PC-9 (cell line): Measurements from ENCODE around the gene ZNF275. TPM values are rescaled to one million over a fixed set of nuclear protein-coding genes. Genes with fewer than 3 reads are reported as not detected.
"Not testable (repeated sequence)": the region's sequence is repeated elsewhere in the genome, so short reads cannot be mapped to it uniquely, and the experiment has no call there.

Source experiments
- Bru-seq: library from RNA; stranded (reverse); fragments of 400-500 nt; gene quantifications from one replicate; lab custom pipeline; 2021; lab: Mats Ljungman, UMichigan
- BruChase-seq, 2 experiments: library from RNA; stranded (reverse); fragments of 400-500 nt; gene quantifications; one replicate each; lab custom pipeline; 2021; lab: Mats Ljungman, UMichigan
- BruUV-seq: library from RNA; stranded (reverse); fragments of 400-500 nt; replicated peaks from 2 replicates; lab custom pipeline; 2021; lab: Mats Ljungman, UMichigan
- CTCF ChIA-PET: fragments of 300-600 bp; sonication (Branson Sonifier 250); formaldehyde crosslinking; loops from one replicate; lab custom pipeline; 2022; ENCODE audit warnings: antibody characterized with exemption; lab: Charles Lee
- POLR2A ChIA-PET: fragments of 300-600 bp; sonication (Branson Sonifier 250); formaldehyde crosslinking; loops from one replicate; lab custom pipeline; 2022; ENCODE audit warnings: antibody characterized with exemption; ENCODE audit not compliant: unreplicated experiment; lab: Charles Lee
- DNase-seq, 2 experiments: peaks; one replicate each; pipeline versions ENCODE4 v3.0.0 to v3.0.0-alpha.2; 2015 to 2022; ENCODE audit warnings: mixed read lengths in 1 of 2
- H2AFZ ChIP-seq: fragments of 200-600 bp; sonication (generic); 2 replicates; pipeline ENCODE4 v1.8.1; 2017; ENCODE audit warnings: antibody characterized with exemption
- H3F3A ChIP-seq: fragments of 200-600 bp; sonication (generic); 2 replicates; pipeline ENCODE4 v1.8.1; 2017; ENCODE audit warnings: antibody characterized with exemption, mild to moderate bottlenecking, low read depth; ENCODE audit not compliant: insufficient read depth
- H3K27ac ChIP-seq: fragments of 200-600 bp; sonication (generic); 2 replicates; pipeline ENCODE4 v1.6.1; 2016; ENCODE audit warnings: mixed run types
- H3K27me3 ChIP-seq: fragments of 200-600 bp; sonication (generic); 2 replicates; pipeline ENCODE4 v1.6.1; 2016; ENCODE audit warnings: low read depth, mixed run types; ENCODE audit not compliant: insufficient read depth
- H3K36me3 ChIP-seq: fragments of 200-600 bp; sonication (generic); 2 replicates; pipeline ENCODE4 v1.6.1; 2016; ENCODE audit warnings: low read depth, mixed run types
- H3K4me1 ChIP-seq: fragments of 200-600 bp; sonication (generic); replicated peaks from 2 replicates; pipeline ENCODE4 v1.6.1; 2016; ENCODE audit warnings: mixed run types; ENCODE audit not compliant: insufficient read depth
- H3K4me2 ChIP-seq: fragments of 200-600 bp; sonication (generic); 2 replicates; pipeline ENCODE4 v1.6.1; 2017; ENCODE audit warnings: mixed run types
- H3K4me3 ChIP-seq: fragments of 200-600 bp; sonication (generic); 2 replicates; pipeline ENCODE4 v1.6.1; 2016; ENCODE audit warnings: mixed run types
- H3K79me2 ChIP-seq: fragments of 200-600 bp; sonication (generic); 2 replicates; pipeline ENCODE4 v1.6.1; 2017; ENCODE audit warnings: low read depth, mixed run types
- H3K9me2 ChIP-seq: fragments of 200-600 bp; sonication (generic); 2 replicates; pipeline ENCODE4 v1.8.1; 2017; ENCODE audit warnings: mild to moderate bottlenecking; ENCODE audit not compliant: insufficient read depth
- H3K9me3 ChIP-seq: fragments of 200-600 bp; sonication (generic); 2 replicates; pipeline ENCODE4 v1.8.1; 2016; ENCODE audit warnings: low read depth; ENCODE audit not compliant: insufficient read depth
- H4K20me1 ChIP-seq: fragments of 200-600 bp; sonication (generic); 2 replicates; pipeline ENCODE4 v1.8.1; 2017; ENCODE audit not compliant: insufficient read depth
- EZH2 ChIP-seq: fragments of 200-600 bp; sonication (generic); IDR thresholded peaks from 2 replicates; pipeline ENCODE4 v1.8.0; 2017; ENCODE audit warnings: antibody characterized with exemption, low read depth
- intact Hi-C: fragments of 100-400 bp; cut with micrococcal nuclease; formaldehyde crosslinking; loops from one replicate; pipeline ENCODE4 v1.10.0; 2022; ENCODE audit not compliant: unreplicated experiment
- long read RNA-seq: library from polyadenylated mRNA; stranded (forward); transcript quantifications from one replicate; pipeline ENCODE4 v2.0.0, GENCODE V29; 2022
- total RNA-seq: library from RNA; stranded (reverse); gene quantifications from 2 replicates; pipeline ENCODE4 v1.2.3, GENCODE V29; 2021
- TF ChIP-seq, protein P1 (sequence below): fragments of 200-600 bp; sonication (generic); conservative IDR thresholded peaks from 2 replicates; pipeline ENCODE4 v1.6.1; 2017; ENCODE audit warnings: mixed run types, antibody characterized with exemption, mild to moderate bottlenecking, moderate library complexity

The ZNF275 gene, protein sequence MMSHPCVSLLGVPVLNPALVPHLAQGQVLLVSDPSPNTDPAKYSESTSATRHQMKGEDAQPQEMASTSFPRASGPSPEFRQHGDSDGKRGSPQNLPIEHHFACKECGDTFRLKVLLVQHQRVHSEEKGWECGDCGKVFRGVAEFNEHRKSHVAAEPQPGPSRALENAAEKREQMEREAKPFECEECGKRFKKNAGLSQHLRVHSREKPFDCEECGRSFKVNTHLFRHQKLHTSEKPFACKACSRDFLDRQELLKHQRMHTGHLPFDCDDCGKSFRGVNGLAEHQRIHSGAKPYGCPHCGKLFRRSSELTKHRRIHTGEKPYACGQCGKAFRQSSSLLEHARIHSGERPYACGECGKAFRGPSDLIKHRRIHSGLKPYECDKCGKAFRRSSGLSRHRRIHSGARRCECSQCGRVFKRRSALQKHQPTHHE
- total RNA-seq = 6.5 and 7.1 TPM in 2 replicates
- percentile 70 among the genes with signal in this experiment for Bru-seq, nascent RNA
- BruChase-seq, experiment 1, labeled RNA remaining after a 2-hour chase = percentile 78 among the genes with signal in this experiment
- BruChase-seq, experiment 2, labeled RNA remaining after a 6-hour chase = percentile 74 among the genes with signal in this experiment
- long read RNA-seq, full-length matches to known transcripts = 1 of 2 reads
- long read RNA-seq, partial matches to known transcripts = 0 of 2 reads
- long read RNA-seq, other reads (novel, unspliced or antisense) = 1 of 2 reads

DNA sequence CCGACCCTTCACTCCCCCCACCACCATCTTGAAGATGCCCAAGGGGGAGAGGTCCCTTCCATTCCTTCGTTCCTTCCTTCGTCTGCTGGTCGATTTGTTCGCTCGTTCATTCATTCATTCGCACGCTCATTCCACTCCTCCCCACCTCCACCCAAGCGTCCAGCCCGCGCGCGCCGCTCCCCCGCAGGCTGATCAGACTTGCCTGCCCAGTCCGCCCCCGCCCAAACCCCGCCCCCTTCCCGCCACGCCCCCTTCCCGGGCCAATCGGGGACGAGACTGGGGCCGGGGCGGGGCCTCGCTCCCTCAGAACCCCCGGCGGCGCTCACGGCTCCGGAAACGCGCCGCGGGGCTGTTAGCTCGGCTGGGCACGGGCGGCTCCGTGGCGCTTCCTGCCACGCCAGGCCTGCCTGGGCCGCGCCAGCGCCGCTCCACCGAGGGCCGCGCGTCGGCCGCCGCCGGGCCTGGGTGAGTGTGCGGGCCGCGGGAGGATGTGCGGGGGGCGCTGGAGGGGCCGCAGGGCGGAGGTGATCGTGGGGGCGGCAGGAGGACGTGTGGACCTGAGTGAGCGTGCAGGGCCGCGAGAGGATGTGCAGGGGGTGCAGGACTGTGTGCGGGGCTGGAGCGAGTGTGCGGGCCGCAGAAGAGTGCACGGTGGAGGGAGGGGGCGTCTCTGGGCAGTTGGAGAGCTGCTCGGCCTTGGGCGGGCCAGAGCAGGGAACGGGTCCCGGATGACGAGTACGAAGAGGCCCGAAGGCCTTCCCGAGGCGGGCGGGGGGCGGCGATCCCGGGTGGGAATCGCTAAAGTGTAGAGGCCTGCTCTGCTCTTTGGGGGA is at the start of gene ZNF275:
TSS of gene ZNF275 (plus strand) at position 333 of the 833 bp plus-strand sequence. CDS start 2,527 bp downstream, outside the sequence.
- ChIA-PET CTCF (interaction anchor here (0.6 to 1.0 kb wide), 2 partner anchors 10 to 302 kb away, joined by 3 to 4 read pairs; no protein-coding TSS in a partner anchor), POLR2A (interaction anchor here (0.6 kb wide), 2 partner anchors 266 to 421 kb away, joined by 3 to 5 read pairs; no protein-coding TSS in a partner anchor)
- no peak for TF ChIP-seq EZH2
- TF ChIP-seq, protein P1, sequence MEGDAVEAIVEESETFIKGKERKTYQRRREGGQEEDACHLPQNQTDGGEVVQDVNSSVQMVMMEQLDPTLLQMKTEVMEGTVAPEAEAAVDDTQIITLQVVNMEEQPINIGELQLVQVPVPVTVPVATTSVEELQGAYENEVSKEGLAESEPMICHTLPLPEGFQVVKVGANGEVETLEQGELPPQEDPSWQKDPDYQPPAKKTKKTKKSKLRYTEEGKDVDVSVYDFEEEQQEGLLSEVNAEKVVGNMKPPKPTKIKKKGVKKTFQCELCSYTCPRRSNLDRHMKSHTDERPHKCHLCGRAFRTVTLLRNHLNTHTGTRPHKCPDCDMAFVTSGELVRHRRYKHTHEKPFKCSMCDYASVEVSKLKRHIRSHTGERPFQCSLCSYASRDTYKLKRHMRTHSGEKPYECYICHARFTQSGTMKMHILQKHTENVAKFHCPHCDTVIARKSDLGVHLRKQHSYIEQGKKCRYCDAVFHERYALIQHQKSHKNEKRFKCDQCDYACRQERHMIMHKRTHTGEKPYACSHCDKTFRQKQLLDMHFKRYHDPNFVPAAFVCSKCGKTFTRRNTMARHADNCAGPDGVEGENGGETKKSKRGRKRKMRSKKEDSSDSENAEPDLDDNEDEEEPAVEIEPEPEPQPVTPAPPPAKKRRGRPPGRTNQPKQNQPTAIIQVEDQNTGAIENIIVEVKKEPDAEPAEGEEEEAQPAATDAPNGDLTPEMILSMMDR = no peak
- no peaks in the 10 kb centered on the region for H3K36me3 ChIP-seq
- no peaks in the 10 kb centered on the region for H3K9me2 ChIP-seq
- H3K4me2 ChIP-seq = peak within 1 kb of the TSS; percentile 78
- H3K9me3 ChIP-seq = no peaks in the 10 kb centered on the region
- H3K4me3 ChIP-seq = peak within 1 kb of the TSS; percentile 69
- no peaks in the 10 kb centered on the region for H3K4me1 ChIP-seq
- DNase-seq = peak; percentile 48 to 89
- peak within 1 kb of the TSS; percentile 79 for H2AFZ ChIP-seq
- no peaks in the 10 kb centered on the region for H3F3A ChIP-seq
- H3K27me3 ChIP-seq = no peaks in the 10 kb centered on the region; the same call in 1 of the 2 replicates
- no peak within 1 kb of the TSS for H3K27ac ChIP-seq
- no TSS peak for BruUV-seq
- no peaks in the 10 kb centered on the region for H4K20me1 ChIP-seq
- no peaks in the 10 kb centered on the region for H3K79me2 ChIP-seq
- intact Hi-C loops = no loop called here

DNA sequence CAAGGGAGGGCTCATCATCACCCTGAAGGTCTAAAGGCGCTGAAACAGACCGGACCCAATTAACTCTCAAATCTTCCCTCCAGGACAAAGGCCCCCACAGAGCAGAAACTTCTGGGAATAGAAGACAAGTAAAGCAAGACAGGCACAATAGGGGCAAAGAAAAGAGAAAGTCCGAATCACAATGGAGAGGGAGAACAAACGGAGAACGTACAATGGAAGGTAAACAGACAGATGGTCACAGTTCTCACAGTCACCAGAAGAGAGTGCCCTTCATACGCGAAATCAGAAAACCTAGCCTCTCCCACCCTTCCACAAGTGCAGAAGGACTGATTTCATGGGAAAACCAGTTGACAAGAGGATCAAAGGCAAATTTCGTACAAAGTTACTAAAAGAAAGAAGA is 48.3 kb upstream of the ZNF275 start:
- H3F3A ChIP-seq, H3K4me1 ChIP-seq, H3K4me2 ChIP-seq, H3K9me2 ChIP-seq, H4K20me1 ChIP-seq, H3K79me2 ChIP-seq, POLR2A ChIA-PET, H3K27me3 ChIP-seq, H3K4me3 ChIP-seq, H2AFZ ChIP-seq, DNase-seq, CTCF ChIA-PET, intact Hi-C loops, H3K9me3 ChIP-seq, H3K27ac ChIP-seq, H3K36me3 ChIP-seq, BruUV-seq: not testable (repeated sequence)

DNA sequence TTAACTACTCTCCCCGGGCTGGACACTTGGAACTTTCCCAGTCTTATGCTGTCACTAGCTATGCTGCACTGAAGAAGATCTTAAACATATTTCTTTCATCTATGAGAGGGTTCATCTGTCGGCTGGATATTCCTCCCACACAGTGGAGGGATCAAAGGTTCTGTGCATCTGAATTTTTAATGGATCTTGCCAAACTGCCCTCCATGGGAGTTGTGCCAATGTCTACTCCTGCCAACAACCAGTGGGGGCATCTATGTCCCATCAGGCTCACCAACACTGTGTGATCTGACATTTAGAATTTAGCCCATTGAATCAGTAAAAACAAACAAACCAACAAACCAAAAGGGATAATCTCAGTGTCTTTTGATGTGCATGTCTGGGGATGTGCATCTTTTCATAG is 45.1 kb upstream of the ZNF275 start:
- H3K27me3 ChIP-seq, H3K4me3 ChIP-seq, BruUV-seq, H3K4me1 ChIP-seq, H4K20me1 ChIP-seq, H3K79me2 ChIP-seq, H3K36me3 ChIP-seq, POLR2A ChIA-PET, H3K9me3 ChIP-seq, H2AFZ ChIP-seq, H3K4me2 ChIP-seq, H3K9me2 ChIP-seq, CTCF ChIA-PET, intact Hi-C loops, DNase-seq, H3K27ac ChIP-seq, H3F3A ChIP-seq: not testable (repeated sequence)

DNA sequence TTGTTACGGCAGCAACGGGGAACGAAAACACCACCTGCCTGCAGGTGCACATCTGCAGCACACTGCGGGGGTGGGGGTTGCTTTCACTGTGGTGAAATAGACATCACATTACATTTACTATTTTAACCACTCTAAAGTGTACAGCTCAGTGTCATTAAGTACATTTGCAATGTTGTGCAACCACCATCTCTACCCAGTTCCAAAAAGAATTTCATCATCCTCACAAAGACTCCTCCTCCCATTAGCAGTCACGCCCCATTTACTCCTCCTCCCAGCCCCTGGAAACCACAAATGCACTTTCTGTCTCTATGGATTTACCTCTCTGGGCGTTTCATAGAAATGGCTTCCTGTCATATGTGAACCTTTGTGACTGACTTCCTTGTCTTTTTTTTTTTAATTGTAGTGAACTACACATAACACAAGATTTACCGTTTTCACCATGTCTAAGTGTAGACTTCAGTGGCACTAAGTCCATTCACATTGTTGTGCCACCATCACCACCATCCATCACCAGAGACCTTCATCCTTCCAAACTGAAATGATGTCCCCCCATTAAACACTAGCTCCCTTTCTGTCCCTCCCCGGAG is 40.4 kb upstream of the ZNF275 start:
- H3K27ac ChIP-seq, POLR2A ChIA-PET, CTCF ChIA-PET, intact Hi-C loops, BruUV-seq, H2AFZ ChIP-seq, H3K36me3 ChIP-seq, H3K4me3 ChIP-seq, H4K20me1 ChIP-seq, H3K9me2 ChIP-seq, DNase-seq, H3K4me1 ChIP-seq, H3K79me2 ChIP-seq, H3K9me3 ChIP-seq, H3K4me2 ChIP-seq, H3F3A ChIP-seq: not testable (repeated sequence)
- H3K27me3 ChIP-seq = peaks cover 26% of the 10 kb centered on the region
